ENCODE measurements around the gene SLC22A7. TPM values are rescaled to one million over a fixed set of nuclear protein-coding genes. Genes with fewer than 3 reads are reported as not detected.

The SLC22A7 gene
- total RNA-seq, 1 donor from 2014 or later = not detected

DNA sequence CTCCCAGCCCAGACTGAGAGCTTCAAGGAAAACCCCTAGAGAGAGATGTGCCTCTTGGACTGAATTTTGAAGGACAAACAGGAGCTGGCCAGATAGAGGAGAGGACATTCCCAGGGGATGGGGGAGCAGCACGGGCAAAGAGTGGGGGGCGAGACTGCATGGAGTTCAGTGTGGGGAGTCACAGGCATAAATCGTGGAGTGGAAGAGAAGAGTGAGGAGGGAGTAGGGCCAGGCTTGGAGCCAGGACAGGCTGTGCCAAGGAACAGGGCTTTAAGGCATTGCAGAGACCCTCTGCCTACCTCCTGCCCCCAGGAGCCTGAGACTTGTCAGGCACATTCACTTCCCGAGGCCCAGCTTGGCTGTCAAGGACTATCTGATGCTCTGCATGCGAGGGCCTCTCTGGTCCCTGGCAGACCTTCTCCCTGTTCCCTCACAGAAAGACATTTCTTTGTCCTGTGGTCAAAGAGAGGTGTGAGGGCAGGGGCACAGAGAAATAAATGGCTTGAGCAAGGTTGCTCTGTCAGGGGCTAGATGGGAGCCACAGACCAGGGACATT, 5.2 kb upstream of the SLC22A7 start:
- Mint-ChIP-seq H3K4me1 (ENCODE audit: unreplicated experiment) (peaks cover under 1% of the 10 kb centered on the region), H3K9me3 (ENCODE audit: unreplicated experiment) (no peaks in the 10 kb centered on the region), H3K36me3 (ENCODE audit: low read depth, unreplicated experiment) (no peaks in the 10 kb centered on the region), H3K4me3 (ENCODE audit: unreplicated experiment) (no peak overlapping the region), H3K27me3 (ENCODE audit: unreplicated experiment) (peaks cover 5% of the 10 kb centered on the region), H3K27ac (ENCODE audit: unreplicated experiment) (no peak overlapping the region)
- TF ChIP-seq, protein P1, sequence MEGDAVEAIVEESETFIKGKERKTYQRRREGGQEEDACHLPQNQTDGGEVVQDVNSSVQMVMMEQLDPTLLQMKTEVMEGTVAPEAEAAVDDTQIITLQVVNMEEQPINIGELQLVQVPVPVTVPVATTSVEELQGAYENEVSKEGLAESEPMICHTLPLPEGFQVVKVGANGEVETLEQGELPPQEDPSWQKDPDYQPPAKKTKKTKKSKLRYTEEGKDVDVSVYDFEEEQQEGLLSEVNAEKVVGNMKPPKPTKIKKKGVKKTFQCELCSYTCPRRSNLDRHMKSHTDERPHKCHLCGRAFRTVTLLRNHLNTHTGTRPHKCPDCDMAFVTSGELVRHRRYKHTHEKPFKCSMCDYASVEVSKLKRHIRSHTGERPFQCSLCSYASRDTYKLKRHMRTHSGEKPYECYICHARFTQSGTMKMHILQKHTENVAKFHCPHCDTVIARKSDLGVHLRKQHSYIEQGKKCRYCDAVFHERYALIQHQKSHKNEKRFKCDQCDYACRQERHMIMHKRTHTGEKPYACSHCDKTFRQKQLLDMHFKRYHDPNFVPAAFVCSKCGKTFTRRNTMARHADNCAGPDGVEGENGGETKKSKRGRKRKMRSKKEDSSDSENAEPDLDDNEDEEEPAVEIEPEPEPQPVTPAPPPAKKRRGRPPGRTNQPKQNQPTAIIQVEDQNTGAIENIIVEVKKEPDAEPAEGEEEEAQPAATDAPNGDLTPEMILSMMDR (IDR thresholded peaks at IDR 0.05; ENCODE audit: unreplicated experiment) = no peak
- DNase-seq (ENCODE audit: low spot score) = no peak

DNA sequence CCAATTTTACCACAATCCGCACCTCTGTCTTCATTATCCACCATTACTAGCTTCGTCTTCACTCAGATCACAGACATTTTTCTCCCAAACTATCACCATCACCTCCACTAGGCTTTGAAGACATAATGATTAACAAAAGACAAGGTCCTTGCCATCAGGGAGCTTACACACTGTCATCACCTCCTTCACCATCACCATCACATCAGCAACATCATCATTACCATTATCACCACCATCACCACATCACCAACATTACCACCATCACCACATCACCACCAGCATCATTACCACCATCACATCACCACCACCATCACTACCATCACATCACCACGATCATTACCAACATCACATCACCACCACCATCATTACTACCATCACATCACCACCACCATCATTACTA, 4.4 kb upstream of the SLC22A7 start:
- Mint-ChIP-seq H3K36me3 (ENCODE audit: low read depth, unreplicated experiment) (no peaks in the 10 kb centered on the region), H3K4me1 (ENCODE audit: unreplicated experiment) (no peaks in the 10 kb centered on the region), H3K4me3 (ENCODE audit: unreplicated experiment) (no peak overlapping the region), H3K27ac (ENCODE audit: unreplicated experiment) (no peak overlapping the region), H3K9me3 (ENCODE audit: unreplicated experiment) (no peaks in the 10 kb centered on the region), H3K27me3 (ENCODE audit: unreplicated experiment) (peaks cover 5% of the 10 kb centered on the region)
- DNase-seq (ENCODE audit: low spot score) = no peak
- TF ChIP-seq, protein P1 (IDR thresholded peaks at IDR 0.05; ENCODE audit: unreplicated experiment) = no peak

DNA sequence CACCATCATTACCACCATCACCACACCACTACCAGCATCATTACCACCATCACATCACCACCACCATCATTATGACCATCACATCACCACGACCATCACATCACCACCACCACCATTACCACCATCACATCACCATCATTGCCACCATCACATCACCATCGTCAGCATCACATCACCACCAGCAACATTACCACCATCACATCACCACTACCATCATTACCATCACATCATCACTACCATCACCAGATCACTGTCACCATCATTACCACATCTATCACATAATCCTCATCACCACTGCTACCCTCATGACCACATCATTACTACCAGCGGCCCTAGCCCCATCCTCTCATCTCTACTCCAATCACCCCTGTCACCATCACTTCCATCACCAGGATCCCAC, 3.5 kb upstream of the SLC22A7 start:
- no peaks in the 10 kb centered on the region for H3K4me1 Mint-ChIP-seq (ENCODE audit: unreplicated experiment)
- TF ChIP-seq, protein P1 (IDR thresholded peaks at IDR 0.05; ENCODE audit: unreplicated experiment) = no peak
- no peaks in the 10 kb centered on the region for H3K9me3 Mint-ChIP-seq (ENCODE audit: unreplicated experiment)
- no peaks in the 10 kb centered on the region for H3K36me3 Mint-ChIP-seq (ENCODE audit: low read depth, unreplicated experiment)
- no peak overlapping the region for H3K27ac Mint-ChIP-seq (ENCODE audit: unreplicated experiment)
- H3K27me3 Mint-ChIP-seq (ENCODE audit: unreplicated experiment) = peaks cover 9% of the 10 kb centered on the region
- no peak overlapping the region for H3K4me3 Mint-ChIP-seq (ENCODE audit: unreplicated experiment)
- no peak for DNase-seq (ENCODE audit: low spot score)

DNA sequence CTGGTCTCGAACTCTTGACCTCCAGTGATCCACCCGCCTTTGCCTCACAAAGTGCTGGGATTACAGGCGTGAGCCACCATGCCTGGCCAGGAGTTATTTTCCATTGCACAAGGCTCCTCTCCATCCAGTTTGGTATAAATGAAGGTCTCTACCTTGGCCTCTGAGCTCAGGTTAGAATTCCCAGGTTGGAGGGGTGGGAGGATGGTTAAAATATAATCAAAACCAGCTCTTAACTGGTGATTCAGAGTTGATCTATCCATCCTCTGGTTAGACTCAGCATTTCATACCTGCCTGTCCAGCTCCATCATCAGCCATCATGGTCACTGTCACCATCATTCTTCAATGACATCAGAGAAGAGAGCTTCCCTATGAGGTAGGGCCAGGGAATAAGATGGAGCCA, 2.6 kb upstream of the SLC22A7 start:
- Mint-ChIP-seq H3K36me3 (ENCODE audit: low read depth, unreplicated experiment) (no peaks in the 10 kb centered on the region), H3K9me3 (ENCODE audit: unreplicated experiment) (no peaks in the 10 kb centered on the region), H3K4me1 (ENCODE audit: unreplicated experiment) (no peaks in the 10 kb centered on the region), H3K4me3 (ENCODE audit: unreplicated experiment) (no peak overlapping the region), H3K27me3 (ENCODE audit: unreplicated experiment) (peaks cover 7% of the 10 kb centered on the region), H3K27ac (ENCODE audit: unreplicated experiment) (no peak overlapping the region)
- DNase-seq (ENCODE audit: low spot score) = no peak
- TF ChIP-seq, protein P1 (IDR thresholded peaks at IDR 0.05; ENCODE audit: unreplicated experiment) = no peak

DNA sequence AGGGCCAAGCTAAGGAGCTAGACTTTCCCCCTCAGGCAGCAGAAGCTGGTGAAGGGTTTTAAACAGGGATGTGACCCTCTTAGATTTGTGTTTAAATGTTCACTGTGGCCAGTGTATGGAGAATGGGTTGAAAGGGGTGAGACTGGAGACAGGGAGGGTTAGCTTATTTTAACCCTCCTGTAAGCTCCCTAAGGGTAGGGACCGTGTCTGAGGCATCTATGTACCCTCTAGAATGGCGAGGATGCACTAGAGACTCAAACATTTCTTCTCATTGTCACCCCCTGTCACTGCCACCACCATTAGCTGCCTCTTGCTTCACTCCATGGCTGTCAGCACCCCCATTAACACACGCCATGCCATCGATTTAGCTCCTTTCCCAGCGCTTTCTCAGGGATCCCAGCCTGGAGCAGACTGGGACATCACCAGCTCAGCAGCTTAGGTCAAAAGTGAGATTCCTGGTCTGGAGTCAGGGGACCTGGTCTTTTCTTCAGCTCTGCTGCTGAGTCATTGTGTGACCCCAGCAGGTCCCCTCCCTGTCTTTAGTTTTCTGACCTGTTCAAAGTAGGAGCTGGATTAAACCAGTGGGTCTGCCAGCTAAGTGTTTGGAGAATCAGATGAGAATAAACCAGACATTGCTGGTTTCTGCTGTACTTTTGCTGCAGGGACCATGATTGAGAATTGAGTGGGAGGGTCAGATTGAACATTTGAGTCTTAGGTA, 1.1 kb upstream of the SLC22A7 start:
- TF ChIP-seq, protein P1 (IDR thresholded peaks at IDR 0.05; ENCODE audit: unreplicated experiment) = no peak
- peaks cover 8% of the 10 kb centered on the region for H3K27me3 Mint-ChIP-seq (ENCODE audit: unreplicated experiment)
- no peaks in the 10 kb centered on the region for H3K36me3 Mint-ChIP-seq (ENCODE audit: low read depth, unreplicated experiment)
- no peak for DNase-seq (ENCODE audit: low spot score)
- no peaks in the 10 kb centered on the region for H3K4me1 Mint-ChIP-seq (ENCODE audit: unreplicated experiment)
- H3K4me3 Mint-ChIP-seq (ENCODE audit: unreplicated experiment) = no peak overlapping the region
- no peak overlapping the region for H3K27ac Mint-ChIP-seq (ENCODE audit: unreplicated experiment)
- H3K9me3 Mint-ChIP-seq (ENCODE audit: unreplicated experiment) = no peaks in the 10 kb centered on the region

Measured in endothelial cell (in vitro differentiated cells).